ENCODE results near the gene DBR1. TPM values are rescaled to one million over a fixed set of nuclear protein-coding genes. Genes with fewer than 3 reads are reported as not detected.

Gene DBR1
- total RNA-seq, 1 experiment from 2014 or later: 33.1 TPM

DNA sequence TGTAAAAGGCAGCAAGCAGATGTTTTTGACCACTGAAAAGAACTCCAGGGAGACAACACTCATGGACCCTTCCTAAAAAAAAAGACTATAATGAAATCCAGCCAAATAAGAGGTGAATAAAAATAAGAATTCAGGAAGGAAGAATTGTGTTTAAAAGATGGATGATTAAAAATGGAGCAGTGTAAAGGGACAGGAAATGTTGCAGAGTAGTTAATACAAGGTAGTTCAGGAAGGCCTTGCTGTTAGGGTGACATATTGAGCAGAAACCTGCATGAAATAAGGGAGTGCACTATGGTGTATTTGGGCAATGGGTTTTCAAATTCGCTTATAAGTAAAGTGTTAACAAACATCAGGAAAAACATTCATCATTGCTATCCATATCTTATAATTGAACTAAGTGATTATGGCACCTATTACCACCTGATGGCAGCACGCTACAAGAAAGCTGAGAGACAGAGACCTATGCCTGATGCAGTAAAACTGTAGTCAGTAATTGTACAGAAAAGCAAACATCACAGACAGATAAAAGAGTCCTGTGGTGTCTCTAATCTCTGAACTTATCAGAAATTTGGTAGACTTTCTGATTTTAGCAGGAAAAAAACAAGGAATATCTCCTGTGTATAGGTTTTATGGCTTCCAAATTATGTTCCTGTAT is 5.8 kb upstream of the DBR1 start:
- H3K4me3 ChIP-seq (ENCODE audit: low read depth, low read length, poor library complexity, severe bottlenecking): no peak overlapping the region
- DNase-seq (ENCODE audit: low spot score): peak; percentile 50
- no peaks in the 10 kb centered on the region for H3K4me1 ChIP-seq (ENCODE audit: insufficient read depth, low read length, poor library complexity, severe bottlenecking)
- CTCF ChIA-PET: no interaction called here
- no peak for TF ChIP-seq EZH2 (IDR thresholded peaks at IDR 0.05; ENCODE audit: borderline replicate concordance, low read depth, low read length, poor library complexity, severe bottlenecking)
- TF ChIP-seq, protein P1, sequence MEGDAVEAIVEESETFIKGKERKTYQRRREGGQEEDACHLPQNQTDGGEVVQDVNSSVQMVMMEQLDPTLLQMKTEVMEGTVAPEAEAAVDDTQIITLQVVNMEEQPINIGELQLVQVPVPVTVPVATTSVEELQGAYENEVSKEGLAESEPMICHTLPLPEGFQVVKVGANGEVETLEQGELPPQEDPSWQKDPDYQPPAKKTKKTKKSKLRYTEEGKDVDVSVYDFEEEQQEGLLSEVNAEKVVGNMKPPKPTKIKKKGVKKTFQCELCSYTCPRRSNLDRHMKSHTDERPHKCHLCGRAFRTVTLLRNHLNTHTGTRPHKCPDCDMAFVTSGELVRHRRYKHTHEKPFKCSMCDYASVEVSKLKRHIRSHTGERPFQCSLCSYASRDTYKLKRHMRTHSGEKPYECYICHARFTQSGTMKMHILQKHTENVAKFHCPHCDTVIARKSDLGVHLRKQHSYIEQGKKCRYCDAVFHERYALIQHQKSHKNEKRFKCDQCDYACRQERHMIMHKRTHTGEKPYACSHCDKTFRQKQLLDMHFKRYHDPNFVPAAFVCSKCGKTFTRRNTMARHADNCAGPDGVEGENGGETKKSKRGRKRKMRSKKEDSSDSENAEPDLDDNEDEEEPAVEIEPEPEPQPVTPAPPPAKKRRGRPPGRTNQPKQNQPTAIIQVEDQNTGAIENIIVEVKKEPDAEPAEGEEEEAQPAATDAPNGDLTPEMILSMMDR (conservative IDR thresholded peaks at IDR 0.05; ENCODE audit: low read depth, low read length): peak; percentile 58
- no peaks in the 10 kb centered on the region for H3K36me3 ChIP-seq (ENCODE audit: insufficient read depth, low read length, poor library complexity, severe bottlenecking)
- H3K27me3 ChIP-seq (replicated peaks; ENCODE audit: insufficient read depth, low read depth, low read length, poor library complexity): no peaks in the 10 kb centered on the region
- no TSS peak for BruUV-seq (replicated peaks)
- H3K27ac ChIP-seq (ENCODE audit: low read depth, low read length, poor library complexity, severe bottlenecking): no peak overlapping the region
- H3K9me3 ChIP-seq (ENCODE audit: low read depth, low read length, poor library complexity, severe bottlenecking): no peaks in the 10 kb centered on the region
- POLR2A ChIA-PET (ENCODE audit: low non-redundant PET): no interaction called here
- intact Hi-C loops (cut with micrococcal nuclease; ENCODE audit: unreplicated experiment): no loop called here

DNA sequence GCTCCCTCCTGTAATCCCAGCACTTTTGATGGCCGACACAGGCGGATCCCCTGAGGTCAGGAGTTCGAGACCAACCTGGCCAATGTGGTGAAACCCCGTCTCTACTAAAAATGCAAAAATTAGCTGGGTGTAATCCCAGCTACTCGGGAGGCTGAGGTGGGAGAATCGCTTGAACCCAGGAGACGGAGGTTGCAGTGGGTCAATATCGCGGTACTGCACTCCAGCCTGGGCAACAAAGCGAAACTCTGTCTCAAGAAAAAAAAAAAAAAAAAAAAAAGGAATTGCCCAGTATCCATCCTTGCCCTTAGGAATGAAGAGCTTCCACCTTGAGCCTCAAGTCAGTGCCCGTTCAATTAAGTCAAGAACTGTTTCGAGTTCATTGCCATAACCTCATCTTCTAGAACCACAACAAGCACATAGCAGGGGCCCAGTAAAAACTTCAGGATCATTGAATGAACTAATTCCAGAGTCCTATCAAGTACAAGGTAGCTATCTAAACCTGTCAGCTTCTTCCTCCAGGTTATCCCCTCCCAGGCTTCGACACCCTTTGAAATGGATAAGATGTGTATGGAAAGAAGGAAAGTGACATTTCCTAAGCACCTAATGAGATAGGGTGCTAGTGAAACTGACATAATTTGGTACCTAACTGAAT is 826 bp downstream of the DBR1 start:
- TF ChIP-seq, protein P1 (conservative IDR thresholded peaks at IDR 0.05; ENCODE audit: low read depth, low read length): no peak
- no peak for TF ChIP-seq EZH2 (IDR thresholded peaks at IDR 0.05; ENCODE audit: borderline replicate concordance, low read depth, low read length, poor library complexity, severe bottlenecking)
- Histone ChIP-seq H3K4me3 (ENCODE audit: low read depth, low read length, poor library complexity, severe bottlenecking) (peak overlapping the region; percentile 83), H3K27ac (ENCODE audit: low read depth, low read length, poor library complexity, severe bottlenecking) (peak overlapping the region; percentile 87), H3K36me3 (ENCODE audit: insufficient read depth, low read length, poor library complexity, severe bottlenecking) (peaks cover 30% of the 10 kb centered on the region), H3K27me3 (replicated peaks; ENCODE audit: insufficient read depth, low read depth, low read length, poor library complexity) (no peaks in the 10 kb centered on the region), H3K9me3 (ENCODE audit: low read depth, low read length, poor library complexity, severe bottlenecking) (no peaks in the 10 kb centered on the region), H3K4me1 (ENCODE audit: insufficient read depth, low read length, poor library complexity, severe bottlenecking) (peaks cover 13% of the 10 kb centered on the region)
- DNase-seq (ENCODE audit: low spot score): no peak
- CTCF ChIA-PET: interaction anchor here (0.6 to 0.7 kb wide), 2 partner anchors 11 to 97 kb away, joined by 4 to 7 read pairs; no protein-coding TSS in a partner anchor
- TSS peak; percentile 37 for BruUV-seq (replicated peaks)
- POLR2A ChIA-PET (ENCODE audit: low non-redundant PET): interaction anchor here (0.8 kb wide), 1 partner anchor 41 kb away, joined by 5 read pairs; no protein-coding TSS in a partner anchor
- intact Hi-C loops (cut with micrococcal nuclease; ENCODE audit: unreplicated experiment): no loop called here

DNA sequence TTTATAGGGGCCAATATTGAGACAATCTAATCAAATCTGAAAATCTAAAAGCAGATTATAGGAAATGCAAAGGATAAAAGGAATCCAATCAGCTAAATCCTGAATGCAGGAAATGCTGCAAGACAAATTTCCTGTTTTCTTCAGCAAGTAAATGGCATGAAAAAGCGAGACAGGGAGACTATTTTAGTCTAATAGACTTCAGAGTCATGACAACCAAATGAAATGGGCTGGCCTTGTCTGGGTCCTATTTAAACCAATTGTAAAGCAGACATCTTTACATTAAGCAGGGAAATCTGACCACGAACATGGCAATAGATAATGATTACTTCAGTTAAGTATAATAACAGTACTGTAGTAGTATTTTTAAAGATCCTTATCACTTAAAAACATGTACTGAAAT is 2.1 kb downstream of the DBR1 start:
- no TSS peak for BruUV-seq (replicated peaks)
- Histone ChIP-seq H3K27ac (ENCODE audit: low read depth, low read length, poor library complexity, severe bottlenecking) (peak overlapping the region; percentile 29), H3K36me3 (ENCODE audit: insufficient read depth, low read length, poor library complexity, severe bottlenecking) (peaks cover 41% of the 10 kb centered on the region), H3K27me3 (replicated peaks; ENCODE audit: insufficient read depth, low read depth, low read length, poor library complexity) (no peaks in the 10 kb centered on the region), H3K4me3 (ENCODE audit: low read depth, low read length, poor library complexity, severe bottlenecking) (peak overlapping the region; percentile 83), H3K4me1 (ENCODE audit: insufficient read depth, low read length, poor library complexity, severe bottlenecking) (peaks cover 13% of the 10 kb centered on the region), H3K9me3 (ENCODE audit: low read depth, low read length, poor library complexity, severe bottlenecking) (no peaks in the 10 kb centered on the region)
- ChIA-PET CTCF (no interaction called here), POLR2A (ENCODE audit: low non-redundant PET) (no interaction called here)
- intact Hi-C loops (cut with micrococcal nuclease; ENCODE audit: unreplicated experiment): no loop called here
- DNase-seq (ENCODE audit: low spot score): peak; percentile 66
- TF ChIP-seq, protein P1 (conservative IDR thresholded peaks at IDR 0.05; ENCODE audit: low read depth, low read length): no peak
- TF ChIP-seq EZH2 (IDR thresholded peaks at IDR 0.05; ENCODE audit: borderline replicate concordance, low read depth, low read length, poor library complexity, severe bottlenecking): no peak
